ENCODE data around the gene PRKACG.
A peak's percentile ranks its signal among the peaks of the same experiment; 100 is the strongest.
"Not testable (repeated sequence)": the region's sequence is repeated elsewhere in the genome, so short reads cannot be mapped to it uniquely, and the experiment has no call there.

The PRKACG gene

GRCh38 chr9:69020301-69021145 is 6.6 kb upstream of the PRKACG start:
- no peak for DNase-seq

- DNase-seq = no peak
Measured at GRCh38 chr9:69019808-69020207, 5.9 kb upstream of the PRKACG start.

- no peak for DNase-seq
Measured at GRCh38 chr9:69018737-69019136, 4.8 kb upstream of the PRKACG start.

GRCh38 chr9:69016191-69017096 is 2.5 kb upstream of the PRKACG start:
- peak; percentile 62 to 89 for DNase-seq

- no peak for DNase-seq
Measured at GRCh38 chr9:69013382-69013727, 558 bp downstream of the PRKACG start.

- no peak for DNase-seq
Measured at GRCh38 chr9:69012696-69013381, 1.1 kb downstream of the PRKACG start.

GRCh38 chr9:69009708-69010107 is 4.2 kb downstream of the PRKACG start:
- DNase-seq = no peak

GRCh38 chr9:69004836-69005235 is 9.1 kb downstream of the PRKACG start:
- DNase-seq = no peak

GRCh38 chr9:69003051-69003450 is 10.9 kb downstream of the PRKACG start:
- DNase-seq = no peak

GRCh38 chr9:69001921-69002320 is 12.0 kb downstream of the PRKACG start:
- peak; percentile 42 to 70 for DNase-seq

GRCh38 chr9:68999393-69000105 is 14.4 kb downstream of the PRKACG start:
- peak; percentile 72 to 77 for DNase-seq

- DNase-seq = no peak
Measured at GRCh38 chr9:68998812-68999211, 15.1 kb downstream of the PRKACG start.

GRCh38 chr9:68998385-68998784 is 15.5 kb downstream of the PRKACG start:
- DNase-seq = no peak

- DNase-seq = no peak
Measured at GRCh38 chr9:68997666-68998065, 16.2 kb downstream of the PRKACG start.

- DNase-seq = no peak
Measured at GRCh38 chr9:68996462-68996861, 17.5 kb downstream of the PRKACG start.

- no peak for DNase-seq
Measured at GRCh38 chr9:68995776-68996175, 18.1 kb downstream of the PRKACG start.

- no peak for DNase-seq
Measured at GRCh38 chr9:68991457-68991856, 22.5 kb downstream of the PRKACG start.

GRCh38 chr9:68986949-68987348 is 27.0 kb downstream of the PRKACG start:
- not testable (repeated sequence) for DNase-seq

GRCh38 chr9:68983522-68984424 is 30.1 kb downstream of the PRKACG start:
- DNase-seq = no peak

GRCh38 chr9:68983008-68983411 is 30.9 kb downstream of the PRKACG start:
- DNase-seq = no peak

GRCh38 chr9:68981789-68982188 is 32.1 kb downstream of the PRKACG start:
- no peak for DNase-seq
